ENCODE data around the gene RAB11FIP4. TPM values are rescaled to one million over a fixed set of nuclear protein-coding genes. Genes with fewer than 3 reads are reported as not detected.

RAB11FIP4 gene
- total and polyA plus RNA-seq, 12 donors: 0.48 to 3.8 (median 2.3) TPM

- 77 to 92% (median 85%) methylated on average over 1 to 4 of the region's 4 CpGs for WGBS, 4 donors
- Histone ChIP-seq H3K36me3 (replicated peaks in 1 of 2) (no peaks in the 10 kb centered on the region), H3K9me3 (replicated peaks in 1 of 3) (no peaks in the 10 kb centered on the region), H3K27ac (no peak overlapping the region), H3K27me3 (no peaks in the 10 kb centered on the region), H3K4me1 (replicated peaks in 1 of 2) (no peaks in the 10 kb centered on the region), H3K4me3 (no peak overlapping the region)
- DNase-seq: no peak
- TF ChIP-seq CTCF (IDR thresholded peaks at IDR 0.05): no peak
- no peak for TF ChIP-seq POLR2A (IDR thresholded peaks at IDR 0.05)
- intact Hi-C loops (cut with DNase I): no loop called here
Observed at GRCh38 chr17:31452101-31452500, 60.6 kb downstream of the RAB11FIP4 start.

GRCh38 chr17:31452561-31453110 lies 61.2 kb downstream of the RAB11FIP4 start:
- intact Hi-C loops (cut with DNase I): no loop called here
- Histone ChIP-seq H3K27me3 (no peaks in the 10 kb centered on the region), H3K36me3 (replicated peaks in 1 of 2) (no peaks in the 10 kb centered on the region), H3K9me3 (replicated peaks in 1 of 3) (no peaks in the 10 kb centered on the region), H3K4me1 (replicated peaks in 1 of 2) (no peaks in the 10 kb centered on the region), H3K27ac (no peak overlapping the region), H3K4me3 (no peak overlapping the region)
- DNase-seq: no peak
- TF ChIP-seq CTCF (IDR thresholded peaks at IDR 0.05): no peak
- no peak for TF ChIP-seq POLR2A (IDR thresholded peaks at IDR 0.05)
- WGBS, 4 donors: 78 to 89% (median 87%) methylated on average over 7 to 10 of the region's 10 CpGs

- intact Hi-C loops (cut with DNase I): no loop called here
- TF ChIP-seq POLR2A (IDR thresholded peaks at IDR 0.05) (no peak), CTCF (IDR thresholded peaks at IDR 0.05) (no peak)
- no peak overlapping the region for H3K27ac ChIP-seq
- 67 to 83% (median 79%) methylated on average over 1 to 2 of the region's 2 CpGs for WGBS, 4 donors
- no peaks in the 10 kb centered on the region for H3K36me3 ChIP-seq (replicated peaks in 1 of 2)
- DNase-seq: no peak
- H3K27me3 ChIP-seq: no peaks in the 10 kb centered on the region
- H3K9me3 ChIP-seq (replicated peaks in 1 of 3): no peaks in the 10 kb centered on the region
- no peaks in the 10 kb centered on the region for H3K4me1 ChIP-seq (replicated peaks in 1 of 2)
- H3K4me3 ChIP-seq: no peak overlapping the region
Observed at GRCh38 chr17:31453896-31454295, 62.4 kb downstream of the RAB11FIP4 start.

- H3K4me3 ChIP-seq: no peak overlapping the region
- H3K27ac ChIP-seq: no peak overlapping the region
- no peak for DNase-seq
- intact Hi-C loops (cut with DNase I): no loop called here
- H3K4me1 ChIP-seq (replicated peaks in 1 of 2): no peaks in the 10 kb centered on the region
- H3K27me3 ChIP-seq: no peaks in the 10 kb centered on the region
- no peaks in the 10 kb centered on the region for H3K9me3 ChIP-seq (replicated peaks in 1 of 3)
- no peaks in the 10 kb centered on the region for H3K36me3 ChIP-seq (replicated peaks in 1 of 2)
- TF ChIP-seq CTCF (IDR thresholded peaks at IDR 0.05): no peak
- no peak for TF ChIP-seq POLR2A (IDR thresholded peaks at IDR 0.05)
- 86 to 92% (median 90%) methylated on average over 5 of the region's 5 CpGs for WGBS, 4 donors
Observed at GRCh38 chr17:31456814-31457213, 65.3 kb downstream of the RAB11FIP4 start.
